Keratinocyte (primary cell): ENCODE measurements around the gene PER2. TPM values are rescaled to one million over a fixed set of nuclear protein-coding genes. Genes with fewer than 3 reads are reported as not detected.

Experiments used
- DNase-seq: peaks from one replicate; pipeline ENCODE4 v3.0.0-alpha.2; 2011; ENCODE audit warnings: low read depth, missing footprints, low spot score
- FAIRE-seq: peaks from 2 replicates; lab custom pipeline; 2011; peaks lifted over from hg19 to GRCh38; lab: Jason Lieb, UNC
- H2AFZ ChIP-seq: 2 replicates; pipeline ENCODE4 v1.6.0; 2012; ENCODE audit warnings: low read length, control low read depth, inconsistent platforms; ENCODE audit not compliant: control insufficient read depth
- H3K27ac ChIP-seq: 2 replicates; pipeline ENCODE4 v1.5.1; 2011; ENCODE audit warnings: low read length; ENCODE audit not compliant: control insufficient read depth, insufficient read depth
- H3K27me3 ChIP-seq: 3 replicates; pipeline ENCODE4 v1.6.0; 2011; ENCODE audit warnings: low read length; ENCODE audit not compliant: control insufficient read depth, insufficient read depth; ENCODE audit errors: extremely low read depth
- H3K36me3 ChIP-seq, 2 experiments: 2 replicates in 1 of 2; 3 replicates in 1 of 2; pipeline ENCODE4 v1.5.1; 2011; ENCODE audit warnings: low read length in 2 of 2, mild to moderate bottlenecking in 1 of 2; ENCODE audit not compliant: control insufficient read depth in 2 of 2, insufficient read depth in 2 of 2; ENCODE audit errors: extremely low read depth in 1 of 2
- H3K4me1 ChIP-seq: 3 replicates; pipeline ENCODE4 v1.5.1; 2011; ENCODE audit warnings: low read length; ENCODE audit not compliant: control insufficient read depth, insufficient read depth; ENCODE audit errors: extremely low read depth
- H3K4me2 ChIP-seq: 3 replicates; pipeline ENCODE4 v1.6.0; 2011; ENCODE audit warnings: low read depth, low read length; ENCODE audit not compliant: control insufficient read depth, insufficient read depth; ENCODE audit errors: extremely low read depth
- H3K4me3 ChIP-seq, 3 experiments: fragments of 200-600 bp in 1 of 3; sonication (generic) in 1 of 3; 2 replicates in 2 of 3; 3 replicates in 1 of 3; pipeline ENCODE4 v1.5.1; 2011 to 2016; ENCODE audit warnings: low read length in 3 of 3, mild to moderate bottlenecking in 3 of 3, control low read depth in 2 of 3, inconsistent platforms in 1 of 3, low read depth in 1 of 3, mixed read lengths in 1 of 3, mixed run types in 1 of 3, moderate library complexity in 1 of 3; ENCODE audit not compliant: control insufficient read depth in 2 of 3, insufficient read depth in 2 of 3; ENCODE audit errors: extremely low read depth in 1 of 3
- H3K79me2 ChIP-seq: 2 replicates; pipeline ENCODE4 v1.6.0; 2012; ENCODE audit warnings: low read length; ENCODE audit not compliant: control insufficient read depth, insufficient read depth
- H3K9ac ChIP-seq: 3 replicates; pipeline ENCODE4 v1.6.0; 2011; ENCODE audit warnings: low read length; ENCODE audit not compliant: control insufficient read depth, insufficient read depth; ENCODE audit errors: extremely low read depth
- H3K9me1 ChIP-seq: 3 replicates; pipeline ENCODE4 v1.6.0; 2011; ENCODE audit warnings: low read length; ENCODE audit not compliant: control insufficient read depth, insufficient read depth; ENCODE audit errors: extremely low read depth
- H3K9me3 ChIP-seq: 2 replicates; pipeline ENCODE4 v1.5.1; 2012; ENCODE audit warnings: low read depth, low read length; ENCODE audit not compliant: control insufficient read depth
- H4K20me1 ChIP-seq: 3 replicates; pipeline ENCODE4 v1.6.0; 2011; ENCODE audit warnings: low read length; ENCODE audit not compliant: control insufficient read depth, insufficient read depth; ENCODE audit errors: extremely low read depth
- EZH2 ChIP-seq: IDR thresholded peaks from one replicate; pipeline ENCODE4 v1.6.1; 2012; ENCODE audit warnings: inconsistent platforms, mild to moderate bottlenecking, low read length, moderate library complexity
- dilution Hi-C: fragments of 300-500 bp; cut with MboI; formaldehyde crosslinking; loops from one replicate; pipeline ENCODE4 v1.7.0; 2020; ENCODE audit warnings: low sequenced_read_pairs; ENCODE audit not compliant: extremely low pct_ligation_motif_present
- polyA plus RNA-seq, 5 experiments: library from polyadenylated mRNA; depleted of rRNA in 3 of 5; stranded (reverse) in 3 of 5; stranded (forward) in 1 of 5; unstranded in 1 of 5; fragments of >200 nt; gene quantifications; 1 replicate in 1 of 5; 2 replicates in 3 of 5; 3 replicates in 1 of 5; pipeline versions ENCODE4 v1.2.1 to v1.2.3, GENCODE V29; 2011 to 2012; ENCODE audit warnings: missing spikeins in 2 of 5, low read depth in 1 of 5, low replicate concordance in 1 of 5
- TF ChIP-seq, protein P1 (sequence below), 3 experiments: IDR thresholded peaks in 1 of 3; conservative IDR thresholded peaks in 1 of 3; optimal IDR thresholded peaks in 1 of 3; 2 replicates in 2 of 3; 3 replicates in 1 of 3; pipeline versions ENCODE3 to v1.5.1; 2011; ENCODE audit warnings: low read length in 3 of 3, mild to moderate bottlenecking in 3 of 3, moderate library complexity in 2 of 3, control low read depth in 1 of 3, inconsistent platforms in 1 of 3; ENCODE audit not compliant: insufficient read depth in 2 of 3; ENCODE audit errors: extremely low read depth in 1 of 3

PER2 gene
- polyA plus RNA-seq, 1 donor (not counting 4 experiments of a cell fraction or from before 2014, with no cell fraction given), result 1.6 TPM

DNA sequence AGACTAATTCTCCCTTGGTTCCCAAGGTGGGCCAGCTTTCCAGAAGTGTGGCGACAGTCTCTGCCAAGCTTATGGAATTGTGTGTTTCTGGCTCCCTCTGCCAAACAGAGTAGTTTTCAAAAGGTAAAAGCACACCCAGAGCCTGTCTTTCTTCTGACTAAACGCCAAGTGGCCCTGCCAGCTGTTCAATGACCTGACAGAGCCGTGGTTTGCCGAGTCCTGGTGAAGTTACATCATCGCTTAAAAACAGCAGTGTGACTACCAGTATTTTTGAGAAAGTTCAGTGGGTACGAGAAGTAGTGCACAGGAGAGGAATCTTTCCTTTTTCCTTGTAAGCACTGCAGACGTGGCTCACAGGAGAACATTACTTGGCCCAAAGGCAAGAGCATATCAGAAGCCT is 1.9 kb downstream of the PER2 start:
- Histone ChIP-seq H3K4me2 (peak overlapping the region; percentile 90), H3K36me3 (peaks cover 0 to 5% of the 10 kb centered on the region in 2 experiments), H2AFZ (no peak overlapping the region), H3K9me1 (no peaks in the 10 kb centered on the region), H3K4me1 (peaks cover 54% of the 10 kb centered on the region), H3K9me3 (no peaks in the 10 kb centered on the region), H3K27ac (peak overlapping the region; percentile 98), H3K4me3 (peak overlapping the region in 2 of 3 experiments; percentile 74 to 80), H3K9ac (peak overlapping the region; percentile 98), H3K27me3 (no peaks in the 10 kb centered on the region), H4K20me1 (no peaks in the 10 kb centered on the region), H3K79me2 (peaks cover 19% of the 10 kb centered on the region)
- TF ChIP-seq, protein P1, sequence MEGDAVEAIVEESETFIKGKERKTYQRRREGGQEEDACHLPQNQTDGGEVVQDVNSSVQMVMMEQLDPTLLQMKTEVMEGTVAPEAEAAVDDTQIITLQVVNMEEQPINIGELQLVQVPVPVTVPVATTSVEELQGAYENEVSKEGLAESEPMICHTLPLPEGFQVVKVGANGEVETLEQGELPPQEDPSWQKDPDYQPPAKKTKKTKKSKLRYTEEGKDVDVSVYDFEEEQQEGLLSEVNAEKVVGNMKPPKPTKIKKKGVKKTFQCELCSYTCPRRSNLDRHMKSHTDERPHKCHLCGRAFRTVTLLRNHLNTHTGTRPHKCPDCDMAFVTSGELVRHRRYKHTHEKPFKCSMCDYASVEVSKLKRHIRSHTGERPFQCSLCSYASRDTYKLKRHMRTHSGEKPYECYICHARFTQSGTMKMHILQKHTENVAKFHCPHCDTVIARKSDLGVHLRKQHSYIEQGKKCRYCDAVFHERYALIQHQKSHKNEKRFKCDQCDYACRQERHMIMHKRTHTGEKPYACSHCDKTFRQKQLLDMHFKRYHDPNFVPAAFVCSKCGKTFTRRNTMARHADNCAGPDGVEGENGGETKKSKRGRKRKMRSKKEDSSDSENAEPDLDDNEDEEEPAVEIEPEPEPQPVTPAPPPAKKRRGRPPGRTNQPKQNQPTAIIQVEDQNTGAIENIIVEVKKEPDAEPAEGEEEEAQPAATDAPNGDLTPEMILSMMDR (optimal IDR thresholded peaks at IDR 0.05 in 1 of 3, IDR thresholded peaks at IDR 0.05 in 1 of 3, conservative IDR thresholded peaks at IDR 0.05 in 1 of 3; ENCODE audit: extremely low read depth in 1 of 3, insufficient read depth in 2 of 3, low read length in 3 of 3), result peak in 1 of 3 experiments; percentile 10
- no peak for TF ChIP-seq EZH2
- FAIRE-seq (peak; percentile 48), DNase-seq (no peak)
- dilution Hi-C loops, result no loop called here

- FAIRE-seq, result no peak
- peaks cover 53% of the 10 kb centered on the region for H3K4me1 ChIP-seq
- dilution Hi-C loops, result no loop called here
- TF ChIP-seq, protein P1 (optimal IDR thresholded peaks at IDR 0.05 in 1 of 3, IDR thresholded peaks at IDR 0.05 in 1 of 3, conservative IDR thresholded peaks at IDR 0.05 in 1 of 3; ENCODE audit: extremely low read depth in 1 of 3, insufficient read depth in 2 of 3, low read length in 3 of 3), result no peak
- TF ChIP-seq EZH2, result no peak
- DNase-seq, result no peak
- H2AFZ ChIP-seq, result no peak overlapping the region
- peak overlapping the region in 2 of 3 experiments; percentile 13 to 36 for H3K4me3 ChIP-seq
- peak overlapping the region; percentile 98 for H3K9ac ChIP-seq
- H3K9me3 ChIP-seq, result no peaks in the 10 kb centered on the region
- H3K36me3 ChIP-seq, result peaks cover 0 to 5% of the 10 kb centered on the region in 2 experiments
- no peaks in the 10 kb centered on the region for H4K20me1 ChIP-seq
- peak overlapping the region; percentile 90 for H3K4me2 ChIP-seq
- peaks cover 19% of the 10 kb centered on the region for H3K79me2 ChIP-seq
- H3K9me1 ChIP-seq, result no peaks in the 10 kb centered on the region
- H3K27me3 ChIP-seq, result no peaks in the 10 kb centered on the region
- peak overlapping the region; percentile 98 for H3K27ac ChIP-seq
Observed at GRCh38 chr2:238286095-238286494, 2.3 kb downstream of the PER2 start.
